ENCODE data around the gene CHN1.

- TF ChIP-seq, protein P1, sequence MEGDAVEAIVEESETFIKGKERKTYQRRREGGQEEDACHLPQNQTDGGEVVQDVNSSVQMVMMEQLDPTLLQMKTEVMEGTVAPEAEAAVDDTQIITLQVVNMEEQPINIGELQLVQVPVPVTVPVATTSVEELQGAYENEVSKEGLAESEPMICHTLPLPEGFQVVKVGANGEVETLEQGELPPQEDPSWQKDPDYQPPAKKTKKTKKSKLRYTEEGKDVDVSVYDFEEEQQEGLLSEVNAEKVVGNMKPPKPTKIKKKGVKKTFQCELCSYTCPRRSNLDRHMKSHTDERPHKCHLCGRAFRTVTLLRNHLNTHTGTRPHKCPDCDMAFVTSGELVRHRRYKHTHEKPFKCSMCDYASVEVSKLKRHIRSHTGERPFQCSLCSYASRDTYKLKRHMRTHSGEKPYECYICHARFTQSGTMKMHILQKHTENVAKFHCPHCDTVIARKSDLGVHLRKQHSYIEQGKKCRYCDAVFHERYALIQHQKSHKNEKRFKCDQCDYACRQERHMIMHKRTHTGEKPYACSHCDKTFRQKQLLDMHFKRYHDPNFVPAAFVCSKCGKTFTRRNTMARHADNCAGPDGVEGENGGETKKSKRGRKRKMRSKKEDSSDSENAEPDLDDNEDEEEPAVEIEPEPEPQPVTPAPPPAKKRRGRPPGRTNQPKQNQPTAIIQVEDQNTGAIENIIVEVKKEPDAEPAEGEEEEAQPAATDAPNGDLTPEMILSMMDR (IDR thresholded peaks at IDR 0.05) = no peak
- no peak for TF ChIP-seq POLR2A (IDR thresholded peaks at IDR 0.05)
Measured at GRCh38 chr2:175004730-175004979, 526 bp downstream of the CHN1 start.

Measured in esophagus squamous epithelium (tissue), 4 donors.